Activated naive CD4-positive, alpha-beta T cell treated with anti-CD3 and anti-CD28 coated beads, Interleukin-2, amount 10 ng/mL, durations not matched to agents 7 days and 5 days (primary cell): ENCODE measurements around the gene GPR180.

Source experiments
- CTCF ChIA-PET: fragments of 350-600 bp; sonication (Branson Sonifier 250); formaldehyde crosslinking; loops from one replicate; lab custom pipeline; 2021; ENCODE audit warnings: antibody characterized with exemption; lab: Charles Lee
- DNase-seq: peaks from one replicate; pipeline ENCODE4 v3.0.0-alpha.2; 2020
- H3K27ac Mint-ChIP-seq: one replicate; pipeline ENCODE4 v1.8.0; 2021; ENCODE audit warnings: mild to moderate bottlenecking, moderate library complexity, mixed read lengths
- H3K27me3 Mint-ChIP-seq: one replicate; pipeline ENCODE4 v1.8.0; 2021; ENCODE audit warnings: mild to moderate bottlenecking, mixed read lengths
- H3K36me3 Mint-ChIP-seq: one replicate; pipeline ENCODE4 v1.8.0; 2021; ENCODE audit warnings: mixed read lengths
- H3K4me1 Mint-ChIP-seq: one replicate; pipeline ENCODE4 v1.8.0; 2021; ENCODE audit warnings: mixed read lengths
- H3K4me3 Mint-ChIP-seq: one replicate; pipeline ENCODE4 v1.8.0; 2021; ENCODE audit warnings: mild to moderate bottlenecking, moderate library complexity, mixed read lengths
- H3K9me3 Mint-ChIP-seq: one replicate; pipeline ENCODE4 v1.8.0; 2021; ENCODE audit warnings: mixed read lengths

Gene GPR180

DNA sequence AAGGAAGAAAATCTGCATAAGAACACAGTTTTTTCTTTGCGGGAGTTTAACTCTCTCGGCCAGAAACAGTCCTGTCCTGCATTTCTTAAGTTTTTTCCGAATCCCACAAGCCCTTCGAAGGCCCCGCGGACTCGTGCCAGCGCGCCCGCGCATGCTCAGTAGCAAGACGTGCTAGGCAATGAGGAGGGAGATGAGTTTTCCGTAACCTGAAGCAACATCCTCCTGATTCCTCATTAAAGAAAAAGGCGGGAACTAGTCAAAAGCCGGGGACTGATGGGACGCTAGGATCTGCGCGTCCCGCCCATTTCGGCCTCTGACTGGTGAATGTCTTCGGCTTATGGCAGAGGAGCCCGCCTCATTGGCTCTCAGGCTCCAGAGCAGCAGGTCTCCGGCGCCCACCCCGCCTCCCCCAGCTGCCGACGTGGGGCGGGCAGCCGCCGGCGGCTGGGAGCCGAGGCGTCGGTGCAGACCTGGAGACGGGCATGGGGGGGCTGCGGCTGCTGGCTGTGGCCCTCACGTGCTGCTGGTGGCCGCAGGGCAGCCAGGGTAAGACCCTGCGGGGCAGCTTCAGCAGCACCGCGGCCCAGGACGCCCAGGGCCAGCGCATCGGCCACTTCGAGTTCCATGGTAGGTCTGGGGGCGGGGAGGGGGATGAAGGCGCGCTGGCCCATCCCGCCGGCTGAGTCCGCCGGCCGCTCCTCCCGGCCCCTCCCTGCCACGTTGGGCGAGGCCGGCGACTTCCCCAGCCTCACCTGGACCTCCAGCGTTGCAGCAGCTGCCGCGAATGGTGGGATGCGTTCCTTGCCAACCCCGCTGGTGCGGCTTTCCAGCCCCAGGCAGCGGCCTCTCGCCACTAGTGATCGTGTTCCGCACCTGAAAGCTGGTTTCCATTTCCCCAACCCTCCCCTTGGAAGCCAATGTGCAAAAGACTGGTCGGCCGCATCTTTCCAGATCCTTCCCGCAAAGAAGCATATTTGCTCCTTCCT lies at the start of gene GPR180:
Gene GPR180, plus strand, starts transcription at position 412 of the 986 bp plus-strand sequence. Its CDS starts 71 bp downstream, at position 483.
- DNase-seq: peak; percentile 95
- Mint-ChIP-seq H3K27me3 (no peaks in the 10 kb centered on the region), H3K4me3 (peak within 1 kb of the TSS; percentile 87), H3K36me3 (peaks cover 19% of the 10 kb centered on the region), H3K4me1 (peaks cover 38% of the 10 kb centered on the region), H3K27ac (peak within 1 kb of the TSS; percentile 81), H3K9me3 (peaks cover 7% of the 10 kb centered on the region)
- CTCF ChIA-PET: interaction anchor here (0.9 to 1.6 kb wide), 3 partner anchors 16 to 167 kb away, joined by 3 to 8 read pairs (median 3); no protein-coding TSS in a partner anchor

DNA sequence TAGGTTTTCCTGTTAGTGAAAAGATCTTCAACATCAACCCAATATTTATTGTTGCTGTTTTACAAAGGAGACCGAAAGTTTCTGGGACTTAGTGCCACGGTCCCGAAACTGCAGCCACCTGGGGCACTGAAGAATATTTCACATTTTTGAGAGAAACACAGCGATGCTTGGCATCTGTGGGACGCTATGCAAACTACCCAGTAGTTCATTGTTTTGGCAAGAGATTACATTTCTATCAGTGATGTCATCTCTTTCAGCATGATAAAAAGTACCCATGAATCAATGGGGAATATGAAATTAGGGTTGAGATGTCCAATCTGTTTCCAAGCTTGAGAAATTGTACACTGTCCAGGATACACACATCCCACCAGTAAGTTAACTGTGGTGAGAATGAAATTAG lies 49.6 kb upstream of the GPR180 start:
- Mint-ChIP-seq H3K27ac (no peak overlapping the region), H3K4me3 (no peak overlapping the region)
- CTCF ChIA-PET: no interaction called here

DNA sequence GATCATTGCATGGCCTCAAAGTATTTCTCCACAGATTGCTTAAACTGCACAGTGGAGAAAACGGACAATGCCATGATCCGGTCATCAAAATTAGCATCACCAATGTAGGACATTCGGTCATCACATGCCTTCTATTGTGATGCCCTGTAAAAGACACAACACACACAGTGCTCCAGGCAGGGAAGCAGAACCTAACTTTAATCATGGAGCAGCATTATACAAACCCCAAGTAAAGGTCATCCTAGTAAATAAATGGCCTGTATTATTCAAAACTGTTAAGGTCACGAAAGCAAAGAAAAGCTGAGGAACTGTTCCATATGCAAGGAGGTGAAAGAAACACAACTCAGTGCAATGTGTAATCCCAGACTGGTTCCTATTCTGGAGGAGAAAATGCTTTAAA lies 47.9 kb upstream of the GPR180 start:
- Mint-ChIP-seq H3K36me3 (peaks cover 12% of the 10 kb centered on the region), H3K9me3 (peaks cover 5% of the 10 kb centered on the region), H3K4me1 (peaks cover 17% of the 10 kb centered on the region), H3K4me3 (no peak overlapping the region), H3K27me3 (peaks cover 18% of the 10 kb centered on the region), H3K27ac (no peak overlapping the region)
- CTCF ChIA-PET: interaction anchor here (0.7 to 1.4 kb wide), 2 partner anchors 14 to 18 kb away, joined by 3 read pairs; no protein-coding TSS in a partner anchor
- DNase-seq: no peak

More for the DNA sequence above, 49.6 kb upstream of the GPR180 start:
- peaks cover 18% of the 10 kb centered on the region for H3K27me3 Mint-ChIP-seq
- peaks cover 17% of the 10 kb centered on the region for H3K4me1 Mint-ChIP-seq
- H3K9me3 Mint-ChIP-seq: peaks cover 1% of the 10 kb centered on the region
- DNase-seq: no peak
- H3K36me3 Mint-ChIP-seq: peaks cover 5% of the 10 kb centered on the region

DNA sequence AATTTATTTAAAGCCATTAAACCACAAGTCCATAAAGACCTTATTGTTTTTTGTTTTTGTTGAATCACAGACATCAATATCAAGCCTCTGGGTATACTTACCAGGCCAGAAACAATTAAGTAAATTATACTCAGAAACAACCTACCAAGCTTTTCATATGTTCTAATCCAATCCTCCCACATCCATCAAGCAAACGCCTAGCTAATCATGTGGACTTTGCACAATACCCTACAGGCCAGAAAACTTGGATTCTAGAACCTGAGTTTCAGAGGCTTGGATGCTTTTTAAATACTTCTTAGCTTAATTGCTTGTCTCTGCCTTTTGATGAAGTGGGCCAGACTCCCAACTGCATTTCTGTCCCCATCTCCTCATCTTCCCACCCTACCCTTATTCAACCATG lies 45.6 kb upstream of the GPR180 start:
- Mint-ChIP-seq H3K4me3 (no peak overlapping the region), H3K27me3 (no peaks in the 10 kb centered on the region), H3K36me3 (peaks cover 14% of the 10 kb centered on the region), H3K9me3 (peaks cover 10% of the 10 kb centered on the region), H3K4me1 (peaks cover 22% of the 10 kb centered on the region), H3K27ac (no peak overlapping the region)
- DNase-seq: no peak
- CTCF ChIA-PET: interaction anchor here (1.2 to 1.3 kb wide), 2 partner anchors 9 to 27 kb away, joined by 3 to 4 read pairs; no protein-coding TSS in a partner anchor

DNA sequence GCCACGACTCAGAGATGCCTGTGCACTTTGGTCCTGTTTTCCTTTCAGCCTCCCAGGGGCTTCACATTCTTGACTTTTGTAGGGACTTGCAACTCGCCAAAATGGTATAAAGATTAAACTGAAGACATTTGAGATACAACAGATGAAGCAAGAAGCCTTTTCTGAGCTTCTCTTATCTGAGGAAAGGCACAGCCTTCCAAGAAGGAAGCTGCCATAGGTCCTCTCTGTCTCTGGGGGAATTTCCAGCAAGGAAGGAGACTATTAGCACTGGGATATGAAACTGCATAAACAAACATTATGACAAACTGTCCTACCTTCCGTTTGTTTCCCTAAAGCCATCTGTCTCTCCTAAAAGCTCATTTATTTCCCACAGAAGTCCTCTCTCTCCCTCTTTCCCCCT lies 45.0 kb upstream of the GPR180 start:
- Mint-ChIP-seq H3K36me3 (peaks cover 14% of the 10 kb centered on the region), H3K9me3 (peaks cover 10% of the 10 kb centered on the region), H3K4me3 (no peak overlapping the region), H3K27ac (no peak overlapping the region), H3K27me3 (no peaks in the 10 kb centered on the region), H3K4me1 (peaks cover 22% of the 10 kb centered on the region)
- CTCF ChIA-PET: interaction anchor here (1.2 to 1.3 kb wide), 3 partner anchors 8 to 26 kb away, joined by 3 to 4 read pairs (median 3); no protein-coding TSS in a partner anchor
- DNase-seq: no peak

DNA sequence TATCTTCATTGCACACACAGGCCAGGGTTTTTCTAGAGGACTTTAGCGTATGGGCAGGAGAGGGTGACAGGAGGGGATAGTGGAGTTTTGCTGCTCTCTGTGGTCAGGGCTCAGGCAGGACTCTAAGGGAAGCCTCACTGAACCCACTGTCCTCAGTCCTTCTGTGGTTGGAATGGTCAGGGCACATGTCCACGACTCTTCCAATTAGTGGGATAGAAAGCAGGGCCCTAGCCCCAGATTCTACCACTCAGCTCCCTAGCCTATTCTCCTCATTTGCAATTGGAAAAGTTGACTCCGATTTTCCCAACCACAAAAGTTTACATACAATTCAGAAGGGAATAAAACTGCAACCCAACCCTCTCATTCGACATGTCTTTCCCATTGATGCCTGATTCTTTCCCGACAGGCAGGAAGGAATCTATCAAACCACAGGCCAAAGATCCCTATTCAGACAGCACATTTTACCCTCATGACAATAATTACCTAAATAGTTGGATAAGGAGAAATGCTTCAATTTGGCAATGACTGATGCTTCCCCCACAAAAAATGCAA lies 43.9 kb upstream of the GPR180 start:
- no peaks in the 10 kb centered on the region for H3K27me3 Mint-ChIP-seq
- H3K9me3 Mint-ChIP-seq: peaks cover 10% of the 10 kb centered on the region
- H3K4me1 Mint-ChIP-seq: peaks cover 22% of the 10 kb centered on the region
- CTCF ChIA-PET: interaction anchor here (1.3 kb wide), 1 partner anchor 15 kb away, joined by 3 read pairs; no protein-coding TSS in a partner anchor
- no peak overlapping the region for H3K4me3 Mint-ChIP-seq
- H3K36me3 Mint-ChIP-seq: peaks cover 17% of the 10 kb centered on the region
- DNase-seq: no peak
- H3K27ac Mint-ChIP-seq: no peak overlapping the region

DNA sequence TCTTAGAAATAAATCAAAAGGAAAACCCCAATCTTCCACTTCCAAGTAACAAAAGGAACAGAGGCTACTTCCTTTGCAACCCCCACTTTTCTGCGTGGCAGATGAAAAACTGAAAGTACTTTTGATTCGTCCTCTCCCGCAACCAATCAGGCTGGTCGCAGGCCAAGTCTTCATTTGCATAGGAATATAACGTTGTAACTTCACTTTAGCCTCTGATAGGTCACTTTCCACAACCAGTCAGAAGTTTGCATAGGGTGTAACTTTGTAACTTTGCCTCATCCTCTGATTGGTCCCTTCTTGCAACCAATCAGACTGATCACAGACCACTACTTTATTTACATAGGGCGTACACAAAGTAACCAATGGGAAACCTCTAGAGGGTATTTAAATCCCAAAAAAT lies 42.9 kb upstream of the GPR180 start:
- peak overlapping the region; percentile 81 for H3K27ac Mint-ChIP-seq
- peaks cover 10% of the 10 kb centered on the region for H3K9me3 Mint-ChIP-seq
- no peak overlapping the region for H3K4me3 Mint-ChIP-seq
- peak; percentile 49 for DNase-seq
- H3K4me1 Mint-ChIP-seq: peaks cover 22% of the 10 kb centered on the region
- no peaks in the 10 kb centered on the region for H3K27me3 Mint-ChIP-seq
- H3K36me3 Mint-ChIP-seq: peaks cover 19% of the 10 kb centered on the region
- CTCF ChIA-PET: no interaction called here

DNA sequence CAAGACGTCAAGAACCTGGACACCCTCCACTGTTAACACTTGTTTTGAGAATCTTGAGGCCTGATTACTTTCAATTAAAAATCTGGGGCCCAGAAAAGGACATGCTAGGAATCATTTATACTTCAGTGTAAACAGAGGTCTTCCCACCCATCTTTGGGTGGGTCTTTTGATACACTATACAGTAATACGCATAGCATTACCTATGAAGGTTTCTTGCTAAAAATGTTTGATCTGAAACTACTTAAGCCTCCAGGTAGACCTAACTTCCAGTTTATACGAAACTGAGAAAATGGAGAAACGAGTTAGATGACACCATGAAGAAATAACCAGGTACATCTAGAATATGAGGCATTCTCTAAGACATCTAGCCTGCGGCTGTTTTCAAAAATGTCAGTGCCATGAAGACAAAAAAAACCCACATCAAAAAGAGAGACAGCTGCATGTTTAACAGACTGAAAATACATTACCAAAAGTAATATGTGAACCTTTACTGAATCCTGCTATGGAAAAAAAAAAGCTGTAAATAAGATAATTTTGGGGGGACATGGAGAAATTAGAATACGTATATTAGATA lies 42.3 kb upstream of the GPR180 start:
- no peaks in the 10 kb centered on the region for H3K27me3 Mint-ChIP-seq
- CTCF ChIA-PET: no interaction called here
- H3K36me3 Mint-ChIP-seq: peaks cover 19% of the 10 kb centered on the region
- peak overlapping the region; percentile 81 for H3K27ac Mint-ChIP-seq
- DNase-seq: no peak
- peaks cover 22% of the 10 kb centered on the region for H3K4me1 Mint-ChIP-seq
- H3K4me3 Mint-ChIP-seq: peak overlapping the region; percentile 1
- H3K9me3 Mint-ChIP-seq: peaks cover 10% of the 10 kb centered on the region

DNA sequence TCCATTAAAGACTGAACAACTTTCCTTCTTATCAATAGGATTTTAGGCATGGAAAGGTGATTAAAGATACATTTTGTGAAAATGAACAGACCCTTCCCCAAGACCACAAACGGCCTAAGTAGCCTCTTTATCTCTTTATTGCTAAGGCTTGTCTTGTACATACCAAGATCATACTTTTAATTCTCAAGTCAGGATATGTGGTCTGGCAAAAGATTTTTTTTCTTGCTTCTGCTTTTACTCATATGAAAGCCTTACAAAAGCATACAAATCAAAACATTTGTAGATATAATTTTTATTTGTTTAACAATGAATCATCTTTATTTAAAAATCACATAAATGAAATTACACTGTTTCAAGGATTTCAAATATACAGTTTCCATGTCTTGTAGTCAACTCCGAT lies 41.5 kb upstream of the GPR180 start:
- Mint-ChIP-seq H3K9me3 (peaks cover 10% of the 10 kb centered on the region), H3K4me3 (no peak overlapping the region), H3K4me1 (peaks cover 22% of the 10 kb centered on the region), H3K27me3 (no peaks in the 10 kb centered on the region), H3K27ac (no peak overlapping the region), H3K36me3 (peaks cover 19% of the 10 kb centered on the region)
- CTCF ChIA-PET: no interaction called here
- DNase-seq: no peak

DNA sequence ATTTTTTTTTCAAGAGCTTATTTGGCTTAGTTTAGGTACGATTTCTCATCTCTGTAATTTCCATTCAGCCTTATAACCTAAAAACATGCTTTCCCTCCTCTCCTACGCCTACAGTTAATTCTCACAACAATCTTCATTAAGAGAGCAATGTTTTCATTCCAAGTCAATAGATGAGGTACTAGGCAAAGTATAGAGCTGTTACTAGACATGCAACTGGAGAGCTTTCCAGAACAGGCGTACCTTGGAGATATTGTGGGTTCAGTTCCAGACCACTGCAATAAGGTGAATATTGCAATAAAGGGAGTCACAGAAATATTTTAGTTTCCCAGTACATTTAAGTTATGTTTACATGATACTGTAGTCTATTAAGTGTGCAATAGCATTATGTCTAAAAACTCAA lies 40.5 kb upstream of the GPR180 start:
- Mint-ChIP-seq H3K27ac (no peak overlapping the region), H3K27me3 (no peaks in the 10 kb centered on the region), H3K9me3 (peaks cover 10% of the 10 kb centered on the region), H3K4me1 (peaks cover 22% of the 10 kb centered on the region), H3K36me3 (peaks cover 19% of the 10 kb centered on the region), H3K4me3 (no peak overlapping the region)
- no peak for DNase-seq
- CTCF ChIA-PET: interaction anchor here (0.7 kb wide), 1 partner anchor 56 kb away, joined by 5 read pairs; no protein-coding TSS in a partner anchor

DNA sequence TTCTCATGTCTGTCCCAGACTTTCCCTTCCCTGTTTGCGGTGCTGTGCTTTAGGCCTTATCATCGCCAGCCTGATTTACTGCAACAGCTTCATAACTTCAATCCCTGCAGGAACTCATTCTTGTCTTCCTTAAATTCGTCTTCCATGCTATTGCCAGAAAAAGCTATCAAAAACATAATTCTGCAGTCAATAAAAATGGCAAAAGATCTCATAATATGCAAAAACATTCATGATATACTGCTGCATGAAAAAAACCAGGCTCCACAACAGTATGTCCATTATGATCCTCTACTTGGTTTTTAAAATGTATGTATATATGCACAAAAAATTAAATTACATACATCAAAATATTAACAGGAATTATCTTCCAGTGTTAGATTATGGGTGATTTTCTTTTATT lies 34.1 kb upstream of the GPR180 start:
- no peak for DNase-seq
- no peaks in the 10 kb centered on the region for H3K9me3 Mint-ChIP-seq
- CTCF ChIA-PET: interaction anchor here (0.6 kb wide), 1 partner anchor 13 kb away, joined by 3 read pairs; no protein-coding TSS in a partner anchor
- H3K27me3 Mint-ChIP-seq: no peaks in the 10 kb centered on the region
- H3K4me3 Mint-ChIP-seq: no peak overlapping the region
- H3K4me1 Mint-ChIP-seq: no peaks in the 10 kb centered on the region
- H3K27ac Mint-ChIP-seq: no peak overlapping the region
- peaks cover 43% of the 10 kb centered on the region for H3K36me3 Mint-ChIP-seq

DNA sequence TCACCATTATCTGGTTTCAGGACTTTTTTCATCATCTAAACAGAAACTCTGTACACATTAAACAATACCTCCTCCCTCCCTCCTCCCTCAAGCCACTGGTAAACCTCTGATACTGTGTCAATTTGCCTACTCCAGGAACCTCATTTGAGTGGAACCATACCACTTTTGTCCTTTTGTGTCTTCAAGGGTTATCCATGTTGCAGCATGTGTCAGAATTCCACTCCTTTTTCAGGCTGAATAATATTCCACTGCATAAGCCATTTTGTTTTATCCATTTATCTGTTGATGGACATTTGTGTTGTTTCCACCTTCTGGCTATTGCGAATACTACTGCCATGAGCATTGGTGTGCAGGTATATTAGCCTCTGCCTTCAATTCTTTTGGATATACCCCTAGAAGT lies 33.2 kb upstream of the GPR180 start:
- no peak overlapping the region for H3K4me3 Mint-ChIP-seq
- CTCF ChIA-PET: no interaction called here
- H3K36me3 Mint-ChIP-seq: peaks cover 49% of the 10 kb centered on the region
- no peaks in the 10 kb centered on the region for H3K4me1 Mint-ChIP-seq
- no peak overlapping the region for H3K27ac Mint-ChIP-seq
- H3K27me3 Mint-ChIP-seq: no peaks in the 10 kb centered on the region
- no peaks in the 10 kb centered on the region for H3K9me3 Mint-ChIP-seq
- DNase-seq: no peak

DNA sequence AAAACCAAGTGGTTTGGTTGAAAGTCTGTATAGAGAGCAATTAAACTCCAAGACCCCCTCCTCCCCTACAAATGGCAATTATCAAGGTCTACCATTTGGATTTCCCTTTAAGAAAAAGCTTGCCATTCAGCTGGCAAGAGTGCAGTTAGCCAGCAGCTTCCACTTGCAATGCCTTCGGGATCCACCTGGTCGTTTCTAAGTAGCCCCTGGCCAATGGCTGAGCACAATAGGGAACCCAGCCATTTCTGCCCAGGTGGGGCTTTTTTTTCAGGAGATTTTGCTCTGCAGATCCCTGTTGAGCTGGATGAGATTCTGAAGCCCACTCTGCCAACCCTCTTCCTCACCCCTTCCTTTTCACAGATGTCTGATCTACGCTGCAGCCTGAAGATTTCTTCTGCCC lies 32.0 kb upstream of the GPR180 start:
- CTCF ChIA-PET: interaction anchor here (1.1 to 1.5 kb wide), 3 partner anchors 47 to 134 kb away, joined by 3 to 4 read pairs (median 4); no protein-coding TSS in a partner anchor
- DNase-seq: no peak
- Mint-ChIP-seq H3K36me3 (peaks cover 57% of the 10 kb centered on the region), H3K27me3 (no peaks in the 10 kb centered on the region), H3K27ac (no peak overlapping the region), H3K9me3 (no peaks in the 10 kb centered on the region), H3K4me1 (no peaks in the 10 kb centered on the region), H3K4me3 (no peak overlapping the region)

DNA sequence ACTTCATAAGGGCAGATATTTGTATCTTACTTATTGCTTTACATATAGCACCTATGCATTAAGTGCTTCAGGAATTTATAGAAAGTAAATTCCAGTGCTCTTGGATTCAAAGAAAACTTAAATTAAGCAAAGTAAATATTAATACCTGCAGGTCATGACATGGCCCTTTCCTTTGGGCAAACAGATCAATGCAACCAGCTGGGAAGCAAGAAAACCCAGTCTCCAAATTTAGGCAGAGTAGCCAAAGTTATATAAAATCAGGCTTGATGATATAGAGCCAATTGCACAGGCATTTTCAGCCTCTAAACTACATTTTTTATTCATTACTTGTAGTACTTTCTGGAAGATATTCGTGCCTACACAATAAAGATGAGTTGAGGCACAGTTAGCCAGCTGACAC lies 22.6 kb upstream of the GPR180 start:
- H3K9me3 Mint-ChIP-seq: no peaks in the 10 kb centered on the region
- no peak overlapping the region for H3K4me3 Mint-ChIP-seq
- peaks cover 44% of the 10 kb centered on the region for H3K36me3 Mint-ChIP-seq
- H3K27ac Mint-ChIP-seq: no peak overlapping the region
- H3K4me1 Mint-ChIP-seq: no peaks in the 10 kb centered on the region
- no peak for DNase-seq
- CTCF ChIA-PET: interaction anchor here (1.3 kb wide), 1 partner anchor 17 kb away, joined by 3 read pairs; the partner anchor contains the start of gene TGDS
- no peaks in the 10 kb centered on the region for H3K27me3 Mint-ChIP-seq
